ENCODE measurements around the gene RD3L.

GRCh38 chr14:103891667-103892215 lies 50.6 kb downstream of the RD3L start:
- no peak for TF ChIP-seq CTCF (IDR thresholded peaks at IDR 0.05)
- TF ChIP-seq POLR2A (IDR thresholded peaks at IDR 0.05): no peak
